ENCODE results near the gene MAPK12. TPM values are rescaled to one million over a fixed set of nuclear protein-coding genes. Genes with fewer than 3 reads are reported as not detected.

MAPK12 gene
- total and polyA plus RNA-seq, 2 donors (not counting 3 experiments of a cell fraction or from before 2014, with no cell fraction given): 72.3 to 86.8 TPM

DNA sequence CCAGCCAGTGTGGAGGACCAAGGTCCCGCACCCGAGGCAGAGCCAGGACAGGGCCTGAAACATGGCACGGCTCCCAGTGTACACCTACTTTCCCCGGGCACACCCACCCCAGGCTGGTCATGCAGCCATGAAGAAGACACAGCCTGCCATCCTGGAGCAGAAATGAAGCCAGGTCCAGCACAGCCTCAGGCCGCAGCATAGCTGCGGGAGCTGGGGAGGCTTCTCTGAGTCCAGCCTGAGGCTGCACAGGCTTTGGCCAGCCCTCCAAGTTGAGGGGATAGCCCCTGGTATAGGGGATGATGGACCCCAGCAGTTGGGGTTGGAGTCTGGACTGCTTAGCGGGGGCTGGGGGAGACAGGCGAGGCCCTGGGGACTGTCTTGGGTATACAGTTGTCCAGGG, 7.5 kb downstream of the MAPK12 start:
- Histone ChIP-seq H2AFZ (ENCODE audit: low read depth, low read length) (no peak overlapping the region), H3K4me3 (replicated peaks in 1 of 3; ENCODE audit: insufficient read depth in 1 of 3, low read depth in 1 of 3, low read length in 3 of 3) (no peak overlapping the region), H3K9me3 (replicated peaks; ENCODE audit: control insufficient read depth, insufficient read depth, low read length) (no peaks in the 10 kb centered on the region), H3K79me2 (ENCODE audit: control insufficient read depth, insufficient read depth, low read length) (peaks cover 7% of the 10 kb centered on the region), H3K27me3 (ENCODE audit: control insufficient read depth in 2 of 2, insufficient read depth in 2 of 2, low read length in 2 of 2) (no peaks in the 10 kb centered on the region), H3K36me3 (ENCODE audit: control insufficient read depth in 2 of 2, extremely low read depth in 1 of 2, insufficient read depth in 2 of 2, low read length in 2 of 2) (peaks cover 0 to 36% of the 10 kb centered on the region in 2 experiments), H3K9me1 (replicated peaks; ENCODE audit: control insufficient read depth, extremely low read depth, insufficient read depth, low read length) (no peaks in the 10 kb centered on the region), H3K4me1 (ENCODE audit: control insufficient read depth, extremely low read depth, insufficient read depth, low read length) (peaks cover 11% of the 10 kb centered on the region), H3K4me2 (ENCODE audit: insufficient read depth, low read length) (no peak overlapping the region), H4K20me1 (replicated peaks; ENCODE audit: control insufficient read depth, extremely low read depth, insufficient read depth, low read length) (no peaks in the 10 kb centered on the region), H3K27ac (ENCODE audit: insufficient read depth, low read depth, low read length) (no peak overlapping the region), H3K9ac (replicated peaks; ENCODE audit: extremely low read depth, insufficient read depth, low read length) (no peak overlapping the region)
- intact Hi-C loops (cut with micrococcal nuclease) (no loop called here), dilution Hi-C loops (cut with MboI; ENCODE audit: extremely low pct_ligation_motif_present, low sequenced_read_pairs) (no loop called here)
- POLR2A ChIA-PET: no interaction called here
- no TSS peak for BruUV-seq (replicated peaks)
- FAIRE-seq (no peak), DNase-seq (ENCODE audit: low read depth, low spot score) (no peak)
- TF ChIP-seq MAX (IDR thresholded peaks at IDR 0.05; ENCODE audit: insufficient read depth, insufficient read length): no peak
- no peak for TF ChIP-seq CTCF (IDR thresholded peaks at IDR 0.05; ENCODE audit: extremely low read depth in 1 of 2, insufficient read depth in 1 of 2, low read depth in 1 of 2, low read length in 2 of 2)
- no peak for TF ChIP-seq FOS (IDR thresholded peaks at IDR 0.05; ENCODE audit: borderline replicate concordance, insufficient read depth, low read length)
- no peak for TF ChIP-seq MYC (IDR thresholded peaks at IDR 0.05; ENCODE audit: low read depth, low read length)
- no peak for TF ChIP-seq POLR2AphosphoS5 (IDR thresholded peaks at IDR 0.05; ENCODE audit: insufficient read depth, low read depth, low read length)
- TF ChIP-seq GATA2 (IDR thresholded peaks at IDR 0.05; ENCODE audit: insufficient read depth, insufficient read length, low read depth, low read length): no peak
- TF ChIP-seq POLR2A (IDR thresholded peaks at IDR 0.05; ENCODE audit: low read depth, low read length): no peak
- no peak for TF ChIP-seq JUN (IDR thresholded peaks at IDR 0.05; ENCODE audit: borderline replicate concordance, insufficient read depth, insufficient read length, low read depth)
- TF ChIP-seq EZH2 (IDR thresholded peaks at IDR 0.05; ENCODE audit: borderline replicate concordance, low read depth, low read length, severe bottlenecking): no peak
- CTCF ChIA-PET: interaction anchor here (1.4 to 4.2 kb wide), 2 partner anchors 87 to 88 kb away, joined by 3 to 60 read pairs; no protein-coding TSS in a partner anchor

All from endothelial cell of umbilical vein (primary cell).